B cell (primary cell): Measurements from ENCODE around the gene GCNA. TPM values are rescaled to one million over a fixed set of nuclear protein-coding genes. Genes with fewer than 3 reads are reported as not detected.
"Not testable (repeated sequence)": the region's sequence is repeated elsewhere in the genome, so short reads cannot be mapped to it uniquely, and the experiment has no call there.

ENCODE experiments used
- ATAC-seq: fragments of 200-7000 bp; cut with Tn5 transposase; one replicate; pipeline ENCODE4 v1.10.0; 2021; ENCODE audit warnings: low read depth, mild to moderate bottlenecking, moderate number of reproducible peaks, moderate library complexity
- CTCF ChIA-PET: fragments of 350-600 bp; sonication (Branson Sonifier 250); formaldehyde crosslinking; loops from one replicate; lab custom pipeline; 2021; ENCODE audit warnings: antibody characterized with exemption, inconsistent platforms; lab: Charles Lee
- POLR2A ChIA-PET: fragments of 350-600 bp; sonication (Branson Sonifier 250); formaldehyde crosslinking; loops from one replicate; lab custom pipeline; 2021; ENCODE audit warnings: antibody characterized with exemption; lab: Charles Lee
- DNase-seq: peaks from one replicate; pipeline ENCODE4 v3.0.0; 2013
- H2AFZ ChIP-seq: 2 replicates; pipeline ENCODE4 v1.6.1; 2012; ENCODE audit warnings: mild to moderate bottlenecking, low read depth, low read length; ENCODE audit not compliant: insufficient read depth, poor library complexity, severe bottlenecking
- H3K27ac ChIP-seq, 2 donors: 1 replicate in 1 of 2; 2 replicates in 1 of 2; pipeline ENCODE4 v1.5.1; 2012 to 2013; ENCODE audit warnings: low read length in 2 of 2, mild to moderate bottlenecking in 2 of 2, moderate library complexity in 1 of 2
- H3K27me3 ChIP-seq, 4 experiments: fragments of 200-600 bp in 1 of 4; sonication (generic) in 1 of 4; replicated peaks in 1 of 4; 1 replicate in 2 of 4; 2 replicates in 2 of 4; pipeline versions ENCODE4 v1.6.1 to v1.7.0; 2013 to 2016; ENCODE audit warnings: low read length in 3 of 4, mild to moderate bottlenecking in 2 of 4, mixed read lengths in 1 of 4, moderate library complexity in 1 of 4; ENCODE audit not compliant: insufficient read depth in 4 of 4, control insufficient read depth in 3 of 4; ENCODE audit errors: control extremely low read depth in 1 of 4
- H3K36me3 ChIP-seq, 2 experiments: replicated peaks in 1 of 2; 1 replicate in 1 of 2; 2 replicates in 1 of 2; pipeline versions ENCODE4 v1.6.1 to v1.7.1; 2013; ENCODE audit warnings: low read length in 1 of 2; ENCODE audit not compliant: insufficient read depth in 2 of 2, control insufficient read depth in 1 of 2; ENCODE audit errors: control extremely low read depth in 1 of 2, extremely low read depth in 1 of 2
- H3K4me1 ChIP-seq, 2 donors: fragments of 200-600 bp in 1 of 2; sonication (generic) in 1 of 2; 1 replicate in 1 of 2; 2 replicates in 1 of 2; pipeline versions ENCODE4 v1.5.1 to v1.6.1; 2013 to 2017; ENCODE audit warnings: low read length in 2 of 2; ENCODE audit not compliant: control insufficient read depth in 2 of 2, insufficient read depth in 2 of 2
- H3K4me2 ChIP-seq: replicated peaks from 2 replicates; pipeline ENCODE3; 2012; ENCODE audit warnings: mild to moderate bottlenecking, low read depth, low read length; ENCODE audit not compliant: poor library complexity, severe bottlenecking
- H3K4me3 ChIP-seq, 5 experiments: fragments of 200-600 bp in 1 of 5; sonication (generic) in 1 of 5; 1 replicate in 3 of 5; 2 replicates in 2 of 5; pipeline versions ENCODE4 v1.5.1 to v1.7.0; 2011 to 2016; ENCODE audit warnings: low read length in 4 of 5, mild to moderate bottlenecking in 4 of 5, low read depth in 2 of 5, control low read depth in 1 of 5, moderate library complexity in 1 of 5; ENCODE audit not compliant: insufficient read depth in 1 of 5; ENCODE audit errors: control extremely low read depth in 1 of 5, extremely low read depth in 1 of 5
- H3K79me2 ChIP-seq: fragments of 200-600 bp; sonication (generic); one replicate; pipeline ENCODE4 v1.6.0; 2016; ENCODE audit warnings: low read length; ENCODE audit not compliant: control insufficient read depth, insufficient read depth
- H3K9ac ChIP-seq: fragments of 200-600 bp; sonication (generic); 2 replicates; pipeline ENCODE4 v1.6.1; 2017; ENCODE audit warnings: mild to moderate bottlenecking, low read length, moderate library complexity
- H3K9me3 ChIP-seq, 3 donors: one replicate each; pipeline versions ENCODE4 v1.6.1 to v1.7.1; 2013; ENCODE audit warnings: low read length in 2 of 3; ENCODE audit not compliant: control insufficient read depth in 2 of 3, insufficient read depth in 1 of 3; ENCODE audit errors: control extremely low read depth in 1 of 3
- H4K20me1 ChIP-seq: 2 replicates; pipeline ENCODE4 v1.6.0; 2012; ENCODE audit warnings: mild to moderate bottlenecking, low read length; ENCODE audit not compliant: insufficient read depth, control insufficient read depth, poor library complexity, severe bottlenecking
- H3K27ac Mint-ChIP-seq: one replicate; pipeline ENCODE4 v1.8.0; 2021; ENCODE audit warnings: mixed read lengths
- H3K27me3 Mint-ChIP-seq: one replicate; pipeline ENCODE4 v1.8.0; 2021; ENCODE audit warnings: mixed read lengths
- H3K4me1 Mint-ChIP-seq: one replicate; pipeline ENCODE4 v1.8.0; 2021; ENCODE audit warnings: mixed read lengths
- H3K4me3 Mint-ChIP-seq: one replicate; pipeline ENCODE4 v1.8.0; 2021; ENCODE audit warnings: mixed read lengths
- H3K9me3 Mint-ChIP-seq: one replicate; pipeline ENCODE4 v1.8.0; 2022; ENCODE audit warnings: mixed read lengths; ENCODE audit not compliant: insufficient read depth
- EZH2 ChIP-seq: IDR thresholded peaks from 2 replicates; pipeline ENCODE4 v1.6.1; 2012; ENCODE audit warnings: borderline replicate concordance, low read depth, mild to moderate bottlenecking, moderate library complexity, low read length; ENCODE audit not compliant: insufficient read depth, poor library complexity, severe bottlenecking
- WGBS: methylation state at CpG from one replicate; pipeline ENCODE4 v1.1.5; 2013; ENCODE audit warnings: missing lambda C conversion rate; ENCODE audit not compliant: insufficient coverage; 5-methylcytosine and 5-hydroxymethylcytosine counted together
- intact Hi-C: fragments of 100-400 bp; cut with micrococcal nuclease; formaldehyde crosslinking; loops from one replicate; pipeline ENCODE4 v1.10.0; 2022
- polyA plus RNA-seq: library from polyadenylated mRNA; depleted of rRNA; stranded (reverse); fragments of >200 nt; gene quantifications from 2 replicates; pipeline ENCODE4 v1.2.3, GENCODE V29; 2012
- total RNA-seq, 2 donors: library from RNA; stranded (reverse); fragments of 120-200 nt in 1 of 2; gene quantifications; 1 replicate in 1 of 2; 2 replicates in 1 of 2; pipeline versions ENCODE4 v1.2.3 to v1.2.4, GENCODE V29; 2013 to 2022
- TF ChIP-seq, protein P1 (sequence below): fragments of 200-600 bp; IDR thresholded peaks from one replicate; pipeline ENCODE4 v1.8.0; 2022; ENCODE audit warnings: antibody characterized with exemption, mild to moderate bottlenecking

GCNA gene
- total and polyA plus RNA-seq, 2 donors (not counting 1 experiment from before 2014, with no cell fraction given): 4.7 to 6.2 TPM

- ATAC-seq (no peak), DNase-seq (no peak)
- Histone ChIP-seq H3K4me3 (no peak overlapping the region), H3K9ac (no peak overlapping the region), H3K4me1 (peaks cover 0 to 3% of the 10 kb centered on the region in 2 donors), H3K27me3 (no peaks in the 10 kb centered on the region), H4K20me1 (no peaks in the 10 kb centered on the region), H3K79me2 (no peaks in the 10 kb centered on the region), H3K36me3 (no peaks in the 10 kb centered on the region), H3K9me3 (no peaks in the 10 kb centered on the region), H3K27ac (no peak overlapping the region), H2AFZ (no peak overlapping the region), H3K4me2 (no peak overlapping the region)
- intact Hi-C loops: no loop called here
- no peak overlapping the region for H3K4me3 Mint-ChIP-seq
- no peak for TF ChIP-seq EZH2
- TF ChIP-seq, protein P1, sequence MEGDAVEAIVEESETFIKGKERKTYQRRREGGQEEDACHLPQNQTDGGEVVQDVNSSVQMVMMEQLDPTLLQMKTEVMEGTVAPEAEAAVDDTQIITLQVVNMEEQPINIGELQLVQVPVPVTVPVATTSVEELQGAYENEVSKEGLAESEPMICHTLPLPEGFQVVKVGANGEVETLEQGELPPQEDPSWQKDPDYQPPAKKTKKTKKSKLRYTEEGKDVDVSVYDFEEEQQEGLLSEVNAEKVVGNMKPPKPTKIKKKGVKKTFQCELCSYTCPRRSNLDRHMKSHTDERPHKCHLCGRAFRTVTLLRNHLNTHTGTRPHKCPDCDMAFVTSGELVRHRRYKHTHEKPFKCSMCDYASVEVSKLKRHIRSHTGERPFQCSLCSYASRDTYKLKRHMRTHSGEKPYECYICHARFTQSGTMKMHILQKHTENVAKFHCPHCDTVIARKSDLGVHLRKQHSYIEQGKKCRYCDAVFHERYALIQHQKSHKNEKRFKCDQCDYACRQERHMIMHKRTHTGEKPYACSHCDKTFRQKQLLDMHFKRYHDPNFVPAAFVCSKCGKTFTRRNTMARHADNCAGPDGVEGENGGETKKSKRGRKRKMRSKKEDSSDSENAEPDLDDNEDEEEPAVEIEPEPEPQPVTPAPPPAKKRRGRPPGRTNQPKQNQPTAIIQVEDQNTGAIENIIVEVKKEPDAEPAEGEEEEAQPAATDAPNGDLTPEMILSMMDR: no peak
- H3K27ac Mint-ChIP-seq: no peak overlapping the region
- ChIA-PET POLR2A (no interaction called here), CTCF (interaction anchor here (0.8 kb wide), 1 partner anchor 8 kb away, joined by 3 read pairs; no protein-coding TSS in a partner anchor)
- H3K27me3 Mint-ChIP-seq: no peaks in the 10 kb centered on the region
- H3K4me1 Mint-ChIP-seq: peaks cover 10% of the 10 kb centered on the region
- WGBS: 82% methylated on average over 4 of the region's 22 CpGs
- H3K9me3 Mint-ChIP-seq: no peaks in the 10 kb centered on the region
Measured at GRCh38 chrX:71660562-71661416, 82.6 kb downstream of the GCNA start.

DNA sequence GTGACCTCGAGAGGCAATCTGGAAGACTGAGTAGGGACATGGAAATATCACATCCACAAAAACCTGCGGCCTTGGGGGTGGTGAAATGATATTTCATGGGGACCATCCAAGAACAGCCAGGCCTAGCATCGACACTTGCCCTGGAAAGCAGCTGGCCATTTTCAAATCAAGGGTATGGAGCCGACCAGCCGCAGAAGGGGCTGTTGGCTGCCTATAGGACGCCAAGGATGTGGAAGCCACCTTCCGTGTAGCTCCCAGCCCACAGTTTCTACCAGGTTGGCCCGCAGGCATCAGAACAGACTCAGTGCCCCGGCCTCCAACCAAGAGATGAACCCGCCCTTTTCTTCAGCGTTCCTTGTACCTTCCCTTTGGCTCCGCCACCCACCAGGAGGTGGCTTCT, 83.7 kb downstream of the GCNA start:
- TF ChIP-seq EZH2: no peak
- TF ChIP-seq, protein P1: no peak
- no peaks in the 10 kb centered on the region for H3K9me3 Mint-ChIP-seq
- H3K36me3 ChIP-seq: no peaks in the 10 kb centered on the region
- no peak overlapping the region for H2AFZ ChIP-seq
- H3K4me2 ChIP-seq: no peak overlapping the region
- H3K4me1 ChIP-seq: peaks cover 0 to 3% of the 10 kb centered on the region in 2 donors
- H3K79me2 ChIP-seq: no peaks in the 10 kb centered on the region
- no peaks in the 10 kb centered on the region for H3K27me3 Mint-ChIP-seq
- H3K9ac ChIP-seq: no peak overlapping the region
- ATAC-seq (no peak), DNase-seq (no peak)
- peaks cover 10% of the 10 kb centered on the region for H3K4me1 Mint-ChIP-seq
- no peaks in the 10 kb centered on the region for H4K20me1 ChIP-seq
- WGBS: 96% methylated on average over 7 of the region's 12 CpGs
- intact Hi-C loops: no loop called here
- H3K27ac Mint-ChIP-seq: no peak overlapping the region
- no peaks in the 10 kb centered on the region for H3K27me3 ChIP-seq
- no peak overlapping the region for H3K27ac ChIP-seq
- H3K4me3 ChIP-seq: no peak overlapping the region
- ChIA-PET CTCF (interaction anchor here (0.8 kb wide), 1 partner anchor 9 kb away, joined by 3 read pairs; no protein-coding TSS in a partner anchor), POLR2A (no interaction called here)
- H3K9me3 ChIP-seq: no peaks in the 10 kb centered on the region
- no peak overlapping the region for H3K4me3 Mint-ChIP-seq

DNA sequence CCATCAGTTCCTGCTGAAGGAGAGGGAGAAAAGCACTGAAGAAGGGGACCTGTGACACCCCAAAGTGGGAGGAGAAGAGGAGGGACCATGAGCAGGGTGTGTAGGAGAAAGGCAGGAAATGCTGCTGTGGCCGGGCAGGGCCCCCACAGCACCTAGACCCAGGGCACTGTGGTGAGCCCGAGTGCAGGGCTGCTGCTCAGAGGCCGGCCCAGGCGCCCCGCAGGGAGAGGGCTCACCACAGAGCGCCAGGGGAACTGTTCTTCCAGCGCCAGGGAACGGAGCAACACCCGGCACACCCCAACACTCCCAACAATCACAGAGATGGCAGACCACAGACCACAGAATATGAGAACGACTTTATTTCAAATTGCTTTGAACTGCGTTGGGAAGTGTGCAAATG, 84.4 kb downstream of the GCNA start:
- not testable (repeated sequence) for H3K79me2 ChIP-seq, ATAC-seq
- WGBS: 0% methylated on average over 5 of the region's 11 CpGs

More for the DNA sequence above, 84.4 kb downstream of the GCNA start:
- H3K36me3 ChIP-seq, H3K9ac ChIP-seq, H3K4me1 Mint-ChIP-seq, H3K27me3 Mint-ChIP-seq, H3K27me3 ChIP-seq, intact Hi-C loops, H3K4me2 ChIP-seq, H3K9me3 ChIP-seq, H3K4me1 ChIP-seq, H4K20me1 ChIP-seq, CTCF ChIA-PET, H3K27ac ChIP-seq, DNase-seq, H3K4me3 Mint-ChIP-seq, H3K9me3 Mint-ChIP-seq, H2AFZ ChIP-seq, H3K27ac Mint-ChIP-seq, H3K4me3 ChIP-seq, POLR2A ChIA-PET: not testable (repeated sequence)
